Measurements from ENCODE around the gene PAK6. TPM values are rescaled to one million over a fixed set of nuclear protein-coding genes. Genes with fewer than 3 reads are reported as not detected.

PAK6 gene
- polyA plus RNA-seq, 1 experiment: not detected

- H3K36me3 ChIP-seq (ENCODE audit: control insufficient read depth, insufficient read depth, low read length): no peaks in the 10 kb centered on the region
- CTCF ChIA-PET: interaction anchor here (0.8 to 11.9 kb wide), 8 partner anchors 8 to 115 kb away, joined by 3 to 127 read pairs (median 4); no protein-coding TSS in a partner anchor
- TF ChIP-seq, protein P1, sequence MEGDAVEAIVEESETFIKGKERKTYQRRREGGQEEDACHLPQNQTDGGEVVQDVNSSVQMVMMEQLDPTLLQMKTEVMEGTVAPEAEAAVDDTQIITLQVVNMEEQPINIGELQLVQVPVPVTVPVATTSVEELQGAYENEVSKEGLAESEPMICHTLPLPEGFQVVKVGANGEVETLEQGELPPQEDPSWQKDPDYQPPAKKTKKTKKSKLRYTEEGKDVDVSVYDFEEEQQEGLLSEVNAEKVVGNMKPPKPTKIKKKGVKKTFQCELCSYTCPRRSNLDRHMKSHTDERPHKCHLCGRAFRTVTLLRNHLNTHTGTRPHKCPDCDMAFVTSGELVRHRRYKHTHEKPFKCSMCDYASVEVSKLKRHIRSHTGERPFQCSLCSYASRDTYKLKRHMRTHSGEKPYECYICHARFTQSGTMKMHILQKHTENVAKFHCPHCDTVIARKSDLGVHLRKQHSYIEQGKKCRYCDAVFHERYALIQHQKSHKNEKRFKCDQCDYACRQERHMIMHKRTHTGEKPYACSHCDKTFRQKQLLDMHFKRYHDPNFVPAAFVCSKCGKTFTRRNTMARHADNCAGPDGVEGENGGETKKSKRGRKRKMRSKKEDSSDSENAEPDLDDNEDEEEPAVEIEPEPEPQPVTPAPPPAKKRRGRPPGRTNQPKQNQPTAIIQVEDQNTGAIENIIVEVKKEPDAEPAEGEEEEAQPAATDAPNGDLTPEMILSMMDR (IDR thresholded peaks at IDR 0.05; ENCODE audit: insufficient read depth, low read depth, low read length): no peak
- no peak overlapping the region for H3K4me3 ChIP-seq (ENCODE audit: low read depth, low read length)
- DNase-seq (ENCODE audit: low read depth): no peak
- POLR2A ChIA-PET: no interaction called here
- H3K27me3 ChIP-seq (ENCODE audit: control insufficient read depth, insufficient read depth, low read length): peaks cover 24% of the 10 kb centered on the region
Observed at GRCh38 chr15:40306908-40307307, 68.0 kb downstream of the PAK6 start.

- ChIA-PET POLR2A (no interaction called here), CTCF (interaction anchor here (0.5 to 11.9 kb wide), 14 partner anchors 8 to 276 kb away, joined by 3 to 127 read pairs (median 6); partner anchors contain the start of gene INAFM2)
- Histone ChIP-seq H3K27me3 (ENCODE audit: control insufficient read depth, insufficient read depth, low read length) (peaks cover 25% of the 10 kb centered on the region), H3K36me3 (ENCODE audit: control insufficient read depth, insufficient read depth, low read length) (no peaks in the 10 kb centered on the region), H3K4me3 (ENCODE audit: low read depth, low read length) (no peak within 1 kb of the TSS)
- DNase-seq (ENCODE audit: low read depth): no peak
- TF ChIP-seq, protein P1 (IDR thresholded peaks at IDR 0.05; ENCODE audit: insufficient read depth, low read depth, low read length): 0 out of 2 replicates have a peak, but pooled peaks have one; percentile 27
Observed at GRCh38 chr15:40307421-40308211, 68.8 kb downstream of the PAK6 start, which contains the start of gene PLCB2. PLCB2 (minus strand) TSS chr15:40307935; CDS start chr15:40307672, 263 bp downstream.

DNA sequence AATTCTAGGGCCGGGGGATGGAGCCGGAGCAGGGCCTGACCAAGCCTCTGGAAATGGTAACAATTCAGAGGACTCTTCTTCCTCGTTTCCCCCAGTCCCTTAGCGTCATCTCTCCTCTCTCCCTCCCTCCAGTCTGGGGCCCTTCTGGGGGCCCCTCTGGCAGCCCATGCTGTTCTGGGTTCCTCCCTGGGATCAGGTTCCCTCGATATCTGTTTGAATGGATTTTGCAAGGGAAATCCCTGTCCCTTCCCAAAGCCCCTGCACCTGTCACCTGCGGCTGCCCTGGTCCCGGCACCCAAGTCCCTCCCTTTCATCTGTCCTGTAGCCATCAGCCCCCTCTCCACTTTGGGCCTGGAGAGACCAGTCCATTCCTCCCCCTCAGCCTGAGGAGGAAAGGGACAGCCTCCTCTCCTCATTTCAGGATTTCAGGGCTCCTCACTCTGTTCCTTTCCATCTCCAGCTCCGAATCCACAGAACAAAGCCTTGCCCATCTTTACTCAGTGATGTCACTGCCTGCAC, 70.5 kb downstream of the PAK6 start:
- CTCF ChIA-PET: interaction anchor here (0.7 to 11.9 kb wide), 16 partner anchors 7 to 264 kb away, joined by 3 to 127 read pairs (median 7); partner anchors contain the start of gene INAFM2
- POLR2A ChIA-PET: no interaction called here
- no peak for DNase-seq (ENCODE audit: low read depth)
- TF ChIP-seq, protein P1 (IDR thresholded peaks at IDR 0.05; ENCODE audit: insufficient read depth, low read depth, low read length): no peak
- Histone ChIP-seq H3K36me3 (ENCODE audit: control insufficient read depth, insufficient read depth, low read length) (no peaks in the 10 kb centered on the region), H3K4me3 (ENCODE audit: low read depth, low read length) (no peak overlapping the region), H3K27me3 (ENCODE audit: control insufficient read depth, insufficient read depth, low read length) (peaks cover 20% of the 10 kb centered on the region)

GRCh38 chr15:40310001-40310959, 71.4 kb downstream of the PAK6 start:
- H3K36me3 ChIP-seq (ENCODE audit: control insufficient read depth, insufficient read depth, low read length): no peaks in the 10 kb centered on the region
- no peak overlapping the region for H3K4me3 ChIP-seq (ENCODE audit: low read depth, low read length)
- no peak for DNase-seq (ENCODE audit: low read depth)
- peaks cover 18% of the 10 kb centered on the region for H3K27me3 ChIP-seq (ENCODE audit: control insufficient read depth, insufficient read depth, low read length)
- CTCF ChIA-PET: interaction anchor here (0.7 to 11.9 kb wide), 19 partner anchors 8 to 265 kb away, joined by 3 to 127 read pairs (median 6); partner anchors contain the start of gene INAFM2
- TF ChIP-seq, protein P1 (IDR thresholded peaks at IDR 0.05; ENCODE audit: insufficient read depth, low read depth, low read length): peak; percentile 66
- POLR2A ChIA-PET: no interaction called here

All from BJ (cell line).